Measurements from ENCODE around the gene PLEKHG4.

The PLEKHG4 gene

DNA sequence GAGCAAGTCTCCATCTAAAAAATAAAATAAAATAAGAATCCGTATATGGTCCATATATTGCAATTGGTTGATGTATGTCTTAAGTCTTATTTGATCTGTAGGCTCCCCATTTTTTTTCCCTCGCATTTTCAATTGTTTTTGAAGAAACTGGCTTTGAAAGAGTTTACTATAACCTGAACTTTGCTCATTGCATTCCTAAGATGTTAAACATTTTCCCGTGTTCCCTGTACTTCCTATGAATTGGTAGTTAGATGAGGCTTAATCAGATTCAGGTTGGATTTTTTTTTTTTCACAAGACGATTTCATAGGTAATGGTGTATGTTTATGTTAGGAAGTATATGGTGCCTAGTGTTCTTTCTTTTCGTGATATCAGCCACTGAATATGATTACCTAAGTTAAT lies 50.6 kb downstream of the PLEKHG4 start:
- H4K20me1 ChIP-seq (ENCODE audit: insufficient read depth, low read length), result no peaks in the 10 kb centered on the region
- H3K9me3 ChIP-seq (ENCODE audit: insufficient read depth, low read length, severe bottlenecking), result no peaks in the 10 kb centered on the region
- H3K79me2 ChIP-seq (ENCODE audit: insufficient read depth, low read length), result no peaks in the 10 kb centered on the region
- H3K9ac ChIP-seq (ENCODE audit: low read depth, low read length), result no peak overlapping the region
- H3K27ac ChIP-seq (ENCODE audit: low read length), result no peak overlapping the region
- no peak overlapping the region for H3K4me2 ChIP-seq (ENCODE audit: insufficient read depth, low read length)
- DNase-seq, result no peak
- no peaks in the 10 kb centered on the region for H3K27me3 ChIP-seq (ENCODE audit: insufficient read depth, low read length, poor library complexity)
- TF ChIP-seq CTCF (IDR thresholded peaks at IDR 0.05; ENCODE audit: borderline replicate concordance, extremely low read depth, low read length, poor library complexity, severe bottlenecking), result no peak
- no peak for TF ChIP-seq EZH2 (IDR thresholded peaks at IDR 0.05; ENCODE audit: borderline replicate concordance, low read depth, low read length, severe bottlenecking)
- no peak overlapping the region for H2AFZ ChIP-seq (ENCODE audit: low read depth, low read length)
- no peak overlapping the region for H3K4me3 ChIP-seq (ENCODE audit: low read depth in 1 of 2, low read length in 2 of 2)
- peaks cover 19% of the 10 kb centered on the region for H3K4me1 ChIP-seq (ENCODE audit: insufficient read depth, low read length)
- no peaks in the 10 kb centered on the region for H3K36me3 ChIP-seq (ENCODE audit: insufficient read depth, low read length)
- ATAC-seq (ENCODE audit: insufficient read depth, low read depth), result no peak

- Histone ChIP-seq H3K4me1 (ENCODE audit: insufficient read depth, low read length) (no peaks in the 10 kb centered on the region), H3K9ac (ENCODE audit: low read depth, low read length) (no peak overlapping the region), H4K20me1 (ENCODE audit: insufficient read depth, low read length) (no peaks in the 10 kb centered on the region), H3K27me3 (ENCODE audit: insufficient read depth, low read length, poor library complexity) (no peaks in the 10 kb centered on the region), H2AFZ (ENCODE audit: low read depth, low read length) (no peak overlapping the region), H3K27ac (ENCODE audit: low read length) (no peak overlapping the region), H3K4me3 (ENCODE audit: low read depth in 1 of 2, low read length in 2 of 2) (no peak overlapping the region), H3K4me2 (ENCODE audit: insufficient read depth, low read length) (no peak overlapping the region), H3K79me2 (ENCODE audit: insufficient read depth, low read length) (no peaks in the 10 kb centered on the region), H3K36me3 (ENCODE audit: insufficient read depth, low read length) (no peaks in the 10 kb centered on the region), H3K9me3 (ENCODE audit: insufficient read depth, low read length, severe bottlenecking) (peaks cover 2% of the 10 kb centered on the region)
- TF ChIP-seq EZH2 (IDR thresholded peaks at IDR 0.05; ENCODE audit: borderline replicate concordance, low read depth, low read length, severe bottlenecking) (no peak), CTCF (IDR thresholded peaks at IDR 0.05; ENCODE audit: borderline replicate concordance, extremely low read depth, low read length, poor library complexity, severe bottlenecking) (no peak)
- DNase-seq, result no peak
- no peak for ATAC-seq (ENCODE audit: insufficient read depth, low read depth)
Observed at GRCh38 chr16:67333315-67333714, 54.0 kb downstream of the PLEKHG4 start.

DNA sequence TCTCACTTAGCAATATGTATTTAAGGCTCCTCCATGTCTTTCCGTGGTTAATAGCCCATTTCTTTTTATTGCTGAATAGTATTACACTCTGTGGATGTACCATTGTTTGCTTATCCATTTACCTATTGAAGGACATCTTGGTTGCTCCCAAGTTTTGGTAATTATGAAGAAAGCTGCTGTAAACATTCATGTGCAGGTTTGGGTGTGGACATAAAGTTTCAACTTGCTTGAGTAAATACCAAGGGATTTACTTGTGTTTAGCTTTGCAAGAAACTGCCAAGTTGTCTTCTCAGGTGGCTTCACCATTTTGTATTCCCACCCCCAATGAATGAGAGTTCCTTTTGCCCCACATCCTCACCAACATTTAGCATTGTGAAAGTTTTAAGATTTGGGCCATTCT lies 56.8 kb downstream of the PLEKHG4 start:
- Histone ChIP-seq H3K4me3 (ENCODE audit: low read depth in 1 of 2, low read length in 2 of 2) (no peak overlapping the region), H3K27me3 (ENCODE audit: insufficient read depth, low read length, poor library complexity) (no peaks in the 10 kb centered on the region), H3K27ac (ENCODE audit: low read length) (no peak overlapping the region), H2AFZ (ENCODE audit: low read depth, low read length) (no peak overlapping the region), H3K4me1 (ENCODE audit: insufficient read depth, low read length) (no peaks in the 10 kb centered on the region), H3K9me3 (ENCODE audit: insufficient read depth, low read length, severe bottlenecking) (peaks cover 2% of the 10 kb centered on the region), H4K20me1 (ENCODE audit: insufficient read depth, low read length) (no peaks in the 10 kb centered on the region), H3K4me2 (ENCODE audit: insufficient read depth, low read length) (no peak overlapping the region), H3K9ac (ENCODE audit: low read depth, low read length) (no peak overlapping the region), H3K36me3 (ENCODE audit: insufficient read depth, low read length) (no peaks in the 10 kb centered on the region), H3K79me2 (ENCODE audit: insufficient read depth, low read length) (no peaks in the 10 kb centered on the region)
- no peak for TF ChIP-seq CTCF (IDR thresholded peaks at IDR 0.05; ENCODE audit: borderline replicate concordance, extremely low read depth, low read length, poor library complexity, severe bottlenecking)
- no peak for TF ChIP-seq EZH2 (IDR thresholded peaks at IDR 0.05; ENCODE audit: borderline replicate concordance, low read depth, low read length, severe bottlenecking)
- DNase-seq, result no peak
- no peak for ATAC-seq (ENCODE audit: insufficient read depth, low read depth)

DNA sequence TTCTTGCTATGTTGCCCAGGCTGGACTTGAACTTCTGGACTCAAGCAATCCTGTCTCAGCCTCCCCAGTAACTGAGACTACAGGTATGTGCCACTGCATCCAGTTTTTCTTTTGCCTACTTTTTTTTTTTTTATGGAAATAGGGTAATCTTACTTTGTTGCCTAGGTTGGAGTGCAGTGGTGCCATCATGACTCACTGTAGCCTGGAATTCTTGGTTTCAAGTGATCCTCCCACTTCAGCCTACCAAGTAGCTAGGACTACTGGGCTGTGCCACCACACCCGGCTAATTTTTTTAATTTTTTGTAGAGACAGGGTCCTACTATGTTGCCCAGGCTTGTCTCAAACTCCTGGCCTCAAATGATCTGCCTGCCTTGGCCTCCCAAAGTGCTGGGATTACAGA lies 57.3 kb downstream of the PLEKHG4 start:
- H3K79me2 ChIP-seq (ENCODE audit: insufficient read depth, low read length), result no peaks in the 10 kb centered on the region
- no peaks in the 10 kb centered on the region for H4K20me1 ChIP-seq (ENCODE audit: insufficient read depth, low read length)
- ATAC-seq (ENCODE audit: insufficient read depth, low read depth) (no peak), DNase-seq (no peak)
- H3K4me3 ChIP-seq (ENCODE audit: low read depth in 1 of 2, low read length in 2 of 2), result no peak overlapping the region
- no peak overlapping the region for H3K4me2 ChIP-seq (ENCODE audit: insufficient read depth, low read length)
- peaks cover 2% of the 10 kb centered on the region for H3K9me3 ChIP-seq (ENCODE audit: insufficient read depth, low read length, severe bottlenecking)
- no peak overlapping the region for H3K9ac ChIP-seq (ENCODE audit: low read depth, low read length)
- no peaks in the 10 kb centered on the region for H3K27me3 ChIP-seq (ENCODE audit: insufficient read depth, low read length, poor library complexity)
- no peaks in the 10 kb centered on the region for H3K4me1 ChIP-seq (ENCODE audit: insufficient read depth, low read length)
- no peak overlapping the region for H2AFZ ChIP-seq (ENCODE audit: low read depth, low read length)
- H3K27ac ChIP-seq (ENCODE audit: low read length), result no peak overlapping the region
- TF ChIP-seq CTCF (IDR thresholded peaks at IDR 0.05; ENCODE audit: borderline replicate concordance, extremely low read depth, low read length, poor library complexity, severe bottlenecking), result no peak
- TF ChIP-seq EZH2 (IDR thresholded peaks at IDR 0.05; ENCODE audit: borderline replicate concordance, low read depth, low read length, severe bottlenecking), result no peak
- no peaks in the 10 kb centered on the region for H3K36me3 ChIP-seq (ENCODE audit: insufficient read depth, low read length)
